Measurements from ENCODE around the gene VPS26B. TPM values are rescaled to one million over a fixed set of nuclear protein-coding genes. Genes with fewer than 3 reads are reported as not detected.
A peak's percentile ranks its signal among the peaks of the same experiment; 100 is the strongest.

The VPS26B gene
- total RNA-seq, 2 experiments from 2014 or later, result 60.4 to 63.9 TPM

DNA sequence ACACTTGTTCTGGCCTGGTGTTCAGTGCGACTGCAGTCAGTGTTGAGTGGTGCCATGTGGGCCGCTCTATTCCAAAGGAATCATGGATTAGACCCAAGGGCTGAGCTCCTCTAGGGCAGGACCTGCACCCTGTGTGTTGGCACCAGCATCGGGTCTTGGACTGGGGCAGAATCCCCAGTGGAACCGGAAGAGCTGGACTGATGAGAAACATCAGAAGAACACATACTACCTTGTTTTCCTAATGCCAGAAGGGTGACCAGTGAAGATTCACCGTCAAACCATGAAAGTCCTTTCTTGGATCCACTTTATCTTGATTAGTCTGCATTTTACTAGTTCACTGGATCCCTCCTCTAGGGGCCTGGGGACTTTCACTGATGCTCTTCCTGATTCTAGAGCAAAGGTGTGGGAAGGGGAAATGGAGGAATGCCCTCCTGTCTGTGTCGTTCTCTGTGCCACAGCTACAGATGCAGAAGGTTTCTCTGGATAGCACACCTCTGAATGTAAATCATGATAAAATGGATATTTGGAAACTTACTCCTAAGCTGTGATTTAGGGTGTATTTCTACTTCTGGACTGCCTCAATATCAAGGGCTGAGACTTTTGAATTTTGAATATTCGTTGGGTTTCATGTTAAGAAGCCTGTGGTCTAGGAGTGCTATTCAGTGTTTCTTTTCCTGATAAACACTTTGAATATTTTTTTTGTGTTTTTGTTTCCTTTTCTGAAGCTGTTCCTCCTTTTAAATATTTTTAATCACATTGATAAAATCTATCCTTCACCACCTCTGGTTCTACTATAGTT is 40.7 kb downstream of the VPS26B start:
- POLR2A ChIA-PET, result interaction anchor here (1.2 to 5.7 kb wide), 2 partner anchors 10 to 41 kb away, joined by 3 to 37 read pairs; partner anchors contain the start of genes GLB1L3 and VPS26B
- DNase-seq, result no peak
- Mint-ChIP-seq H3K27me3 (no peaks in the 10 kb centered on the region), H3K36me3 (ENCODE audit: low read depth) (peaks cover 26% of the 10 kb centered on the region), H3K27ac (no peak overlapping the region), H3K9me3 (no peaks in the 10 kb centered on the region), H3K4me3 (no peak overlapping the region), H3K4me1 (peaks cover 36% of the 10 kb centered on the region)
- CTCF ChIA-PET, result interaction anchor here (0.7 to 1.8 kb wide), 4 partner anchors 10 to 14 kb away, joined by 3 to 5 read pairs (median 4); partner anchors contain the start of genes ACAD8, GLB1L3 and THYN1

DNA sequence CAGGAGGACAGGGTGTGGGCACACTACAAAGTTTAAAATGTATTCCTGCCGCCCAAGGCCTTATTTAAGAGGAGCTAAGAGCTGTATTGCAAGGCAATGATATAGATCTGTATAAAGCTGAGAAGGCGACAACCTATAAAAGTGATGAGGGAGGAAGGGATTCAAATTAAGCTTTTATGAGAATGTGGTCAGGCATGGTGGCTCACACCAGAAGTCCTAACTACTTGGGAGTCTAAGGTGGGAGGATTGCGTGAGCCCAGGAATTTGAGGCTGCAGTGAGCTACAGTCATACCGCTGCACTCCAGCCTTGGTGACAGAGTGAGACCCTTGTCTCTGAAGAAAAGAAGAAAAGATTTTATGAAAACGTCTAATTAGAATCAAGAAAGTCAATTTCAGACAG is 42.0 kb downstream of the VPS26B start:
- Mint-ChIP-seq H3K27ac (no peak overlapping the region), H3K9me3 (no peaks in the 10 kb centered on the region), H3K4me1 (peaks cover 41% of the 10 kb centered on the region), H3K36me3 (ENCODE audit: low read depth) (peaks cover 27% of the 10 kb centered on the region), H3K4me3 (no peak overlapping the region), H3K27me3 (no peaks in the 10 kb centered on the region)
- ChIA-PET POLR2A (interaction anchor here (0.6 to 1.4 kb wide), 4 partner anchors 10 to 41 kb away, joined by 3 to 5 read pairs (median 3); partner anchors contain the start of genes ACAD8, GLB1L3 and THYN1), CTCF (interaction anchor here (0.7 to 1.4 kb wide), 2 partner anchors 10 to 16 kb away, joined by 3 to 4 read pairs; partner anchors contain the start of gene GLB1L3)
- DNase-seq, result no peak

DNA sequence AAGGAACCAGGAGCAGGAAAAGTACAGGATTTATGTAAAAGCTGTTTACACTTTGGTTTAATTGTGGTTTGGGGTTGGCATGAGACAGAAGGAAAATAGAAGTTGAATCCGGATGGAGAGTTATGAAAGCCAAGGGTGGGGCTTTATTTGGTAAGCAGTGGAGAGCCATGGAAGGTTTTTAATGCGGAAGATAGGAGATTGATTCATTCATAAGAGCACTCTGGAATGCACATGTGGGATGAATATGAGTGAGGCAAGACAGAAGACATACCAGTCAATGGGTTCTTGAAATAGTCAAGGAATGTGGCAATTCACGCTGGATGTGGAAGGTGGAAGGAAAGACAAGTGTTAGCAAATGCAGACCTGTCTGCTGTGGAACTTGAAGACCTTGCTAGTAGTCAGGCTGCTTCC is 42.4 kb downstream of the VPS26B start:
- Mint-ChIP-seq H3K36me3 (ENCODE audit: low read depth) (peaks cover 28% of the 10 kb centered on the region), H3K9me3 (no peaks in the 10 kb centered on the region), H3K4me3 (no peak overlapping the region), H3K27ac (no peak overlapping the region), H3K4me1 (peaks cover 45% of the 10 kb centered on the region), H3K27me3 (no peaks in the 10 kb centered on the region)
- POLR2A ChIA-PET, result interaction anchor here (1.2 to 1.4 kb wide), 3 partner anchors 9 to 41 kb away, joined by 3 to 5 read pairs (median 3); partner anchors contain the start of gene GLB1L3
- CTCF ChIA-PET, result interaction anchor here (0.7 to 2.5 kb wide), 3 partner anchors 10 to 16 kb away, joined by 3 to 8 read pairs (median 4); partner anchors contain the start of gene GLB1L3
- DNase-seq, result no peak

DNA sequence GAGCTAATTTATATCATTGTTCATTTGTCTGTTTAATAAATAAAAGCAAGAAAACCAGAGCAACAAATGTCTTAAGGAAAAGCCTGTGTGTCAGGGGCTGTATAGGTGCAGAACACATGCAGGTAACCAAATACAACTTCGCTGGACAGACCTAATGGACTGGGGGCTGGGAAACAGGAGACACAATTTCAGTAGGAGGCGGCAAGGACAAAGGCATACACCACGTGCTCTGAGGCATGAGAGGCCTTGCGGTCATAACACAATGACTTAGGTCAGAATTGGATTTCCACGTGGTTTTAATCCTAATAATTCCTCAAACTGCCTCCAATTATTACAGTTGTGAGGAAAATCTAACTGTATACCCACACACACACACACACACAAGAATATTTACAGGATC is 43.0 kb downstream of the VPS26B start:
- H3K36me3 Mint-ChIP-seq (ENCODE audit: low read depth), result peaks cover 28% of the 10 kb centered on the region
- H3K4me1 Mint-ChIP-seq, result peaks cover 51% of the 10 kb centered on the region
- no peak for DNase-seq
- no peak overlapping the region for H3K4me3 Mint-ChIP-seq
- no peaks in the 10 kb centered on the region for H3K9me3 Mint-ChIP-seq
- ChIA-PET POLR2A (no interaction called here), CTCF (interaction anchor here (2.5 kb wide), 1 partner anchor 11 kb away, joined by 8 read pairs; no protein-coding TSS in a partner anchor)
- H3K27ac Mint-ChIP-seq, result no peak overlapping the region
- H3K27me3 Mint-ChIP-seq, result no peaks in the 10 kb centered on the region

DNA sequence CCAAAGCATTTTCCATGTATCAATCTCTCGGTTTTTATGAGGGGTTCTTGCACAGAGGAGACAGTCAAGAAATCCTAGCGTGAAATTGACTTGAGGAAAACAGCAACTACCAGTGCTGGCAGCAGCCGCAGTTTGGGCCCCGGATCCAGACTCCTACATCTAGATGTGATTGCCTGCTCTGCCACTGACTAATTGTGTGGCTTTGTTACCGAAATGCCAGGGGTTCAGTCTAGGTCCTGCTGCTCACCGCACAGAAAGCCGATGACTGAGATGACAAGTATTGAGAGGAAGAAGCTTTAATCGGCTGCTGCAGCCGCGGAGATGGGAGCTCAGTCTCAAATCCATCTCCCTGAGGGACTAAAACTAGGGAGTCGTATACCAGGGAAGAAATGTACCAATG is 43.5 kb downstream of the VPS26B start:
- Mint-ChIP-seq H3K36me3 (ENCODE audit: low read depth) (peaks cover 27% of the 10 kb centered on the region), H3K27ac (no peak overlapping the region), H3K9me3 (no peaks in the 10 kb centered on the region), H3K27me3 (no peaks in the 10 kb centered on the region), H3K4me1 (peaks cover 56% of the 10 kb centered on the region), H3K4me3 (no peak overlapping the region)
- ChIA-PET CTCF (interaction anchor here (2.5 kb wide), 1 partner anchor 11 kb away, joined by 8 read pairs; no protein-coding TSS in a partner anchor), POLR2A (interaction anchor here (4.2 kb wide), 1 partner anchor 13 kb away, joined by 15 read pairs; the partner anchor contains the start of genes ACAD8 and THYN1)
- no peak for DNase-seq

DNA sequence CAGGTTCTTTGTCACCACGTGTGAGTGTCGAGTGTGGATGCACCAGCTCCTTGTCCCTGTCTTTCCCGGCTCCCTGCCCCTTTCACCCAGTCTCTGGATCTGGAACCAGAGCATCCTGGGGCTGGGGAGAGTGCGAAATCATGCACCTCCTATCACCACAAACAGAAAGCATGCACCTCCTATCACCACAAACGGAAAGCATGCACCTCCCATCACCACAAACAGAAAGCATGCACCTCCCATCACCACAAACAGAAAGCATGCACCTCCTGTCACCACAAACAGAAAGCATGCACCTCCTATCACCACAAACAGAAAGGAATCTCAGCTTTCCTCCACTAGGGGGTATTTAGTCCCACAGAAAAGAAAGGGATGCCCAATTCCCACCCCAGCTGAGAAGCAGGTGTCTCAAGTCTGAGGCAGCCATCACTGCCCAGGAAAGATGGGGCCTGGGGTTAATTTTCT is 45.8 kb downstream of the VPS26B start:
- DNase-seq, result peak; percentile 68
- POLR2A ChIA-PET, result interaction anchor here (0.6 to 6.4 kb wide), 8 partner anchors 8 to 156 kb away, joined by 3 to 49 read pairs (median 3); partner anchors contain the start of genes ACAD8, NCAPD3, THYN1 and VPS26B
- H3K9me3 Mint-ChIP-seq, result no peaks in the 10 kb centered on the region
- H3K4me1 Mint-ChIP-seq, result peaks cover 75% of the 10 kb centered on the region
- H3K27me3 Mint-ChIP-seq, result no peaks in the 10 kb centered on the region
- peak overlapping the region; percentile 39 for H3K4me3 Mint-ChIP-seq
- CTCF ChIA-PET, result interaction anchor here (0.7 to 3.4 kb wide), 5 partner anchors 9 to 85 kb away, joined by 3 to 11 read pairs (median 6); partner anchors contain the start of gene NCAPD3
- H3K27ac Mint-ChIP-seq, result peak overlapping the region; percentile 67
- peaks cover 25% of the 10 kb centered on the region for H3K36me3 Mint-ChIP-seq (ENCODE audit: low read depth)

DNA sequence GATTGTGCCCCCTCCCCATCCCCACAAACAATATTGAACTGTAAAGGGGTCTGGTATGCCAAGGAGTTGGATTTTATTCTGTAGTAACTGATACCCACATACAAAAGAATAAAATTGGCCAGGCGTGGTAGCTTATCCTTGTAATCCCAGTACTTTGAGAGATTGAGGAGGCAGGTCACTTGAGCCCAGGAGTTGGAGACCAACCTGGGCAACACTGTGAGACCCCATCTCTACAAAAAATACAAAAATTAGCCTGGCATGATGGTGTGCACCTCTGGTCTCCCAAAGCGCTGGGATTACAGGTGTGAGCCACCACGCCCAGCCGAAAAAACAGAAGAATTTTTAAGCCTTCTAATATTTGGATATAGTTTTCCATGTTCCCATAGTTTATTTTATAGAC is 47.5 kb downstream of the VPS26B start:
- no peak overlapping the region for H3K4me3 Mint-ChIP-seq
- H3K4me1 Mint-ChIP-seq, result peaks cover 69% of the 10 kb centered on the region
- H3K27me3 Mint-ChIP-seq, result peaks cover 2% of the 10 kb centered on the region
- ChIA-PET POLR2A (interaction anchor here (4.2 to 6.4 kb wide), 3 partner anchors 9 to 47 kb away, joined by 15 to 49 read pairs (median 37); partner anchors contain the start of genes ACAD8, NCAPD3, THYN1 and VPS26B), CTCF (interaction anchor here (2.7 to 4.3 kb wide), 4 partner anchors 10 to 47 kb away, joined by 10 to 39 read pairs (median 24); partner anchors contain the start of genes ACAD8, NCAPD3, THYN1 and VPS26B)
- H3K9me3 Mint-ChIP-seq, result no peaks in the 10 kb centered on the region
- peaks cover 26% of the 10 kb centered on the region for H3K36me3 Mint-ChIP-seq (ENCODE audit: low read depth)
- no peak for DNase-seq
- H3K27ac Mint-ChIP-seq, result no peak overlapping the region

DNA sequence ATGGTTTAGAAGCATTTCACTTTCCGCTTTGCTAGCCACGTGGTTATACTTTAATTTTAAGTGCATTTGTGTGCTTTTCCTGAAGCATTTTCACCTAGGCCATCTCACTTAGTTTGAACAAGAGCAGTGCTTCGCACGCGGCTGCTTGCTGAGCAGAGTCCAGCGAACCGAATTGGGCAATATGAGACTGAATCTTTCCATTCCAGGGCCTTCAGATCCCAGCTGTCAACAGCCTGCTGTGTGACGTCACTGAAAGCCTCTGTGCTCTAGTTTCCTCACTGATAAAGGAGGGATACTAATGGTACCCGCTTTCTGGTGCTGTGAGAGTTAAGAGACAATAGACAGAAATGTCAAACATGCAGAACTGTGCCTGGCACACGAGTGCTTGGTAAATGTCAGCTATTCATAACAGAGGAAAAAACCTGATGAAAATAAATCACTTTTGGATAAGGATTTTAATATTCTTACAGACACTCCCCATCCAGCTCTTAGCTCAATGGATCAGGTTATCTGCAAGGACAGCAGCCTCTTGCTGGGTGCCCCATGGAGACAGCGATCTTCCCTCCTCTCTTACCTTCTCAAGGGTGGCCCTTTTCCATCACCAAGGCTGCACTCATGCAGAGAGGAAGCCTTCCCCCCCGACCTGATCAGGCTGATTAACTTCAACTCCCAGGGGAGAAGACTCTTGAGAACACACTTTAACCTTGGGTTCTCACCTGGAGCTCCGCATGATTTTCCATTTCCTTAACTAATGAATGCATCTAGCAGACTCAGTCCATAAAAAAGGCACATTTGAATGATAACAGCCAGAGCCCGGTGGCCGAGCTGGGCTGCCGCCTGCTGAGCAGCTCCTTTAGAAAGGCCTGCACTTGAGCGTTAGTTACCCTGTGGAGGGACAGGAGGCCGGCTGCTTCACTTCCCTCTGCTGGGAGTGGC is 48.2 kb downstream of the VPS26B start:
- Mint-ChIP-seq H3K27ac (peak overlapping the region; percentile 59), H3K4me3 (peak overlapping the region; percentile 8), H3K27me3 (peaks cover 4% of the 10 kb centered on the region), H3K9me3 (no peaks in the 10 kb centered on the region), H3K36me3 (ENCODE audit: low read depth) (peaks cover 29% of the 10 kb centered on the region), H3K4me1 (peaks cover 73% of the 10 kb centered on the region)
- DNase-seq, result no peak
- POLR2A ChIA-PET, result interaction anchor here (1.1 to 6.4 kb wide), 5 partner anchors 10 to 48 kb away, joined by 3 to 49 read pairs (median 18); partner anchors contain the start of genes ACAD8, NCAPD3, THYN1 and VPS26B
- CTCF ChIA-PET, result interaction anchor here (1.1 to 4.3 kb wide), 6 partner anchors 11 to 114 kb away, joined by 3 to 39 read pairs (median 10); partner anchors contain the start of genes ACAD8, GLB1L2, NCAPD3 and THYN1

DNA sequence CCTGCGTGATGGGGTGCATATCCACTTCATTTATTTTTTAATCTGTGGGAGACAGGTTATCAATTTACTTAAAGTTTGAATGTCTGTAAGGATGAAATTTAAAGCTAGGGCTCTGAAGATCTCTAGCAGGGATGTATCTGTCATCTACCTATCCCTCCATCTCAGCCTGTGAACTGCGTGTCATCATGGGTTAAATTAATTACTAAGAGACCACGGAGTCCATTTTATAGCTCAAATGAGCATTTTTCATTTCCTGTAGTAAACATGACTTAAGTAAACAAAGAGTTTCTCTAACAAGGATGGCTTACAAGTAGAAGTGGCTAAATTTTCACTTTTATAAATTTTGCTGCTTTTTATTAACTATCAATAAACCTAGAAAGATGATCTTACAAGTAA is 48.8 kb downstream of the VPS26B start:
- Mint-ChIP-seq H3K27ac (peak overlapping the region; percentile 59), H3K9me3 (no peaks in the 10 kb centered on the region), H3K36me3 (ENCODE audit: low read depth) (peaks cover 27% of the 10 kb centered on the region), H3K4me3 (peak overlapping the region; percentile 8), H3K4me1 (peaks cover 67% of the 10 kb centered on the region), H3K27me3 (peaks cover 4% of the 10 kb centered on the region)
- POLR2A ChIA-PET, result interaction anchor here (0.6 to 6.4 kb wide), 8 partner anchors 11 to 327 kb away, joined by 3 to 49 read pairs (median 6); partner anchors contain the start of genes ACAD8, NCAPD3, THYN1 and VPS26B
- no peak for DNase-seq
- CTCF ChIA-PET, result interaction anchor here (0.7 to 4.3 kb wide), 9 partner anchors 11 to 601 kb away, joined by 3 to 39 read pairs (median 4); partner anchors contain the start of genes ACAD8, GLB1L2, NCAPD3 and THYN1

DNA sequence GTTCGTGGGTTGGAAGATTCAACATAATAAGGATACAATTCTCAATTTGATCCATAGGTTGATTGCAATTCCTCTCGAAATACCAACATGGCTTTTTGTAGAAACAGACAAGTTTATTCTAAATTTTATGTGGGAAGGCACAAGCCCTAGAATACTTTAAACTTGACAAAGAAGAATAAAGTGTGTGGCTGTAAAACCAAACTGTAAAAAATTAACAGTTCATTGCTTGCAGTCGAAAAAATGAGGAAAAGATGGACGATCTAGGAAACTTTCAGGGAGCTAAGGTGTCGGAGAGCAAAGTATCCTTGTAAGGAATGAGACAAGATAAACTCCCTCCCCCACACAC is 50.7 kb downstream of the VPS26B start:
- peaks cover 62% of the 10 kb centered on the region for H3K4me1 Mint-ChIP-seq
- peaks cover 31% of the 10 kb centered on the region for H3K36me3 Mint-ChIP-seq (ENCODE audit: low read depth)
- no peaks in the 10 kb centered on the region for H3K9me3 Mint-ChIP-seq
- CTCF ChIA-PET, result interaction anchor here (1.1 to 4.3 kb wide), 8 partner anchors 13 to 68 kb away, joined by 3 to 39 read pairs (median 12); partner anchors contain the start of genes ACAD8, NCAPD3 and VPS26B
- H3K27ac Mint-ChIP-seq, result peak overlapping the region; percentile 91
- peak overlapping the region; percentile 92 for H3K4me3 Mint-ChIP-seq
- POLR2A ChIA-PET, result interaction anchor here (1.3 to 5.0 kb wide), 7 partner anchors 13 to 73 kb away, joined by 3 to 51 read pairs (median 5); partner anchors contain the start of genes ACAD8, NCAPD3, THYN1 and VPS26B
- no peak for DNase-seq
- H3K27me3 Mint-ChIP-seq, result peaks cover 4% of the 10 kb centered on the region

DNA sequence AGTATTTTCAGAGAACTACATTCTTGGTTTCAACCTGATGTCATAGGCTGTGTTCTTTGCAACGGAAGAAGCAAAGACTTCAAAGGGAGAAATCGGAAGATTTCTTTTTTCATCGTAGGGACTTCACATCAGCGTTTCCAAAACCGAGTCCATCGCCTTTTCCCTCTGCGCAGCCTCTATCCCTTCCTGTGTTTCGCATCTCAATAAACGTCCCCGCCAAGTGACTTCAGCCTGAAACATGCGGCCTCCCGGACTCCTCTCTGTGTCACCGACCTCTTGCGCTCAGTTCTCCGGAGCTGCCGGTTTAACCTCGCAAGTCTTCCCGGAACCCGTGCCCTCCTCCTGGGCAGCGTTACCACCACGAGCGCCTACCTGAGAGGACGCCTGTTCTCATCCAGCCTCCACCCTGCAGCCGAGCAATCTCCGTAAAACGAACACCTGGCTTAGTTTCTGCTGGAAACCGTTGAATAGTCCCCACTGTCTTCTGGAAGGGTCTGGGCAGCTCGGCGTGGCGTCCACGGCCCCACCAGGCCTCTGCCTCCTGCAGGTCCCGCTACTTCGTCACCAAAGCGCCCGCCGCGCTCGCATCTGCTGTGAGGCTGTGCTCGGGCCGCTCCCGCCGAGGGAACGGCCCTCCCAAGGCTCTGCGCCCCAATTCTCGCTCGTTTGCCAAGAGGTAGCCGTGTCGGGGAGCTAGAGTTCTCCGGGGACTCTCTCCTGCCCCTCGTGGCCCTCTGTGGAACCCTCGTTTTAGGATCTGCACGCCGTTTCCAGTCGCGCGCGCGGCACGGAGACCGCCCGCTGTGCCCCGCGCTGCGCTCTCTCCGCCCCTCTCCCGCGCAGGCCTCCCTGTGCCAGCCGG is 51.3 kb downstream of the VPS26B start, which contains the start of gene GLB1L3:
GLB1L3 (plus strand) TSS at position 846 of the 862 bp plus-strand sequence. CDS start 362 bp downstream, outside the sequence.
- ChIA-PET CTCF (interaction anchor here (0.8 to 4.3 kb wide), 17 partner anchors 9 to 329 kb away, joined by 3 to 31 read pairs (median 5); partner anchors contain the start of genes ACAD8, GLB1L2, NCAPD3 and VPS26B), POLR2A (interaction anchor here (0.9 to 5.0 kb wide), 14 partner anchors 9 to 111 kb away, joined by 3 to 51 read pairs (median 5); partner anchors contain the start of genes ACAD8, GLB1L2, NCAPD3 and THYN1)
- Mint-ChIP-seq H3K4me1 (peaks cover 59% of the 10 kb centered on the region), H3K9me3 (no peaks in the 10 kb centered on the region), H3K36me3 (ENCODE audit: low read depth) (peaks cover 30% of the 10 kb centered on the region), H3K27me3 (peaks cover 4% of the 10 kb centered on the region), H3K4me3 (peak within 1 kb of the TSS; percentile 92), H3K27ac (peak within 1 kb of the TSS; percentile 91)
- DNase-seq, result peak; percentile 88

Data from activated CD4-positive, alpha-beta memory T cell treated with anti-CD3 and anti-CD28 coated beads, Interleukin-2, amount 10 ng/mL, durations not matched to agents 7 days and 5 days (primary cell).